Jurkat, Clone E6-1 (cell line): Measurements from ENCODE around the gene EIF2B5.
A peak's percentile ranks its signal among the peaks of the same experiment; 100 is the strongest.

Experiments
- DNase-seq: peaks from one replicate; pipeline ENCODE4 v3.0.0-alpha.2; 2011; ENCODE audit warnings: low read depth, low spot score
- H3K4me3 ChIP-seq: 2 replicates; pipeline ENCODE4 v1.5.1; 2011; ENCODE audit warnings: mild to moderate bottlenecking, low read length, control low read depth, moderate library complexity

EIF2B5 gene

GRCh38 chr3:184168363-184169120 lies 33.4 kb downstream of the EIF2B5 start:
- DNase-seq: no peak
- H3K4me3 ChIP-seq: no peak overlapping the region

- DNase-seq: no peak
- no peak overlapping the region for H3K4me3 ChIP-seq
These were observed 35.0 kb downstream of the EIF2B5 start for GRCh38 chr3:184169896-184170875.

GRCh38 chr3:184171562-184171961 lies 36.4 kb downstream of the EIF2B5 start:
- DNase-seq: no peak
- no peak overlapping the region for H3K4me3 ChIP-seq

GRCh38 chr3:184172681-184173373 lies 37.7 kb downstream of the EIF2B5 start:
- DNase-seq: no peak
- H3K4me3 ChIP-seq: no peak overlapping the region

GRCh38 chr3:184173374-184173722 lies 38.2 kb downstream of the EIF2B5 start:
- H3K4me3 ChIP-seq: no peak overlapping the region
- DNase-seq: no peak

- DNase-seq: no peak
- peak overlapping the region; percentile 30 for H3K4me3 ChIP-seq
These were observed 39.1 kb downstream of the EIF2B5 start for GRCh38 chr3:184174284-184174645.

GRCh38 chr3:184174646-184175492 lies 39.7 kb downstream of the EIF2B5 start, which contains the start of gene AP2M1:
Gene AP2M1, plus strand, starts transcription at chr3:184174855. Its CDS starts 2,139 bp downstream, at chr3:184176994.
- peak within 1 kb of the TSS; percentile 87 for H3K4me3 ChIP-seq
- peak; percentile 98 for DNase-seq

GRCh38 chr3:184175506-184175905 lies 40.3 kb downstream of the EIF2B5 start:
- DNase-seq: no peak
- peak overlapping the region; percentile 87 for H3K4me3 ChIP-seq

- no peak for DNase-seq
These were observed 40.8 kb downstream of the EIF2B5 start for GRCh38 chr3:184175981-184176376.

GRCh38 chr3:184176377-184177330 lies 41.5 kb downstream of the EIF2B5 start:
- no peak for DNase-seq
- peak overlapping the region; percentile 5; the same call in 1 of the 2 replicates for H3K4me3 ChIP-seq

More at GRCh38 chr3:184175981-184176376, 40.8 kb downstream of the EIF2B5 start:
- H3K4me3 ChIP-seq: peak overlapping the region; percentile 87

GRCh38 chr3:184177331-184177731 lies 42.2 kb downstream of the EIF2B5 start:
- H3K4me3 ChIP-seq: no peak overlapping the region
- DNase-seq: no peak

GRCh38 chr3:184177767-184178306 lies 42.7 kb downstream of the EIF2B5 start:
- DNase-seq: no peak

GRCh38 chr3:184178521-184179138 lies 43.5 kb downstream of the EIF2B5 start:
- H3K4me3 ChIP-seq: no peak overlapping the region
- no peak for DNase-seq

More at GRCh38 chr3:184177767-184178306, 42.7 kb downstream of the EIF2B5 start:
- no peak overlapping the region for H3K4me3 ChIP-seq

- DNase-seq: no peak
- no peak overlapping the region for H3K4me3 ChIP-seq
These were observed 45.0 kb downstream of the EIF2B5 start for GRCh38 chr3:184180165-184180564.

GRCh38 chr3:184181596-184181995 lies 46.4 kb downstream of the EIF2B5 start:
- H3K4me3 ChIP-seq: no peak overlapping the region
- no peak for DNase-seq

- no peak for DNase-seq
These were observed 48.5 kb downstream of the EIF2B5 start for GRCh38 chr3:184183679-184184078.

More at GRCh38 chr3:184183679-184184078, 48.5 kb downstream of the EIF2B5 start:
- H3K4me3 ChIP-seq: no peak overlapping the region
